ENCODE measurements around the gene ARID3A.

ARID3A gene

GRCh38 chr19:932648-933552 lies 7.1 kb downstream of the ARID3A start:
- peak; percentile 63 for DNase-seq (ENCODE audit: low read depth)

DNA sequence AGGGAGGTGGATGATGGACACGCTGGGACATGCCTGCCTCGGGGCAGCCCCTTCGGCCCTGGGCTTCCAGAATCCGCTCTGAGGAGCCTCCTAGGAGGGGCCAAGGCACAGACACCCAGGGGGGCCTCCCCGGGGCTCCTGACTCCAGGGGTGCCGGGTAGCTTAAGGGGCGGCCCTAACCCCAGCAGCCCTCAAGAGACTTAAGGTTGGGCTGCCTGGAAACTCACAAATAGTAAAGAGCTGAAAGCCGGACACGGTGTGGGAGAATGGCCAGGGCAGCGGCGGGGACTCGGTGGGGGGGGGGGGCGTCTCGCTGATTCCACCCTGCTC lies 7.7 kb downstream of the ARID3A start:
- DNase-seq (ENCODE audit: low read depth), result no peak

DNA sequence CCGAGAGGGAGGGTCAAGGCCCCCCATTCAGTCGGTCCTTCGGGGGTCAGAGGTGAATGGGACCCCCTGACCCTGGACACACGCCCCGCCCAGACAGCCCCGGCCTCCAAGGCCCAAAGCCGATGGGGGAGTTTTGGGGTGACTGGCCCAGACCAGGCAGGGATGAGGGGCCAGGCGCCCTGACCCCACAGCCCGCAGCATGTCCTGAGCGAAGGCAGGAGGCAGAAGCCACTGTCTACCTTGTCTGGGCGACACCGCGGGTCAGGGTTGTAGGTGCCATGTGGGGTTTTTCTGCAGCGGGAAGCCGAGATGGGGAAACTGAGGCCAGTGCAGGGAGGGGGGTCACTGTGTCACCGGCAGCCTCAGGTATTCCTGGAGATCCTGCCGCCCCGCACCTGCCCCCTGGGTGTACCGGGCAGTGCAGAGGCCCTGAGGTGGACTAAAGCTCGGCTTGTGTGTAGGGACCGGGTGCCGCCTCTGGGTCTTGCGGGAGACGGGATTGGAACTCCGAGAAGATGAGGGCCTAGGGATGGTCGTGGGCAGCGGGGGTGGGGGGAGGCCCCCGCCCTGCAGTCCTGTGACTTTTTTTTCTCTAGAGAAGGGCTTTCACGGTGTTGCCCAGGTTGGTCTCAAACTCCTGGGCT lies 8.5 kb downstream of the ARID3A start:
- DNase-seq (ENCODE audit: low read depth), result no peak

GRCh38 chr19:934865-935479 lies 9.1 kb downstream of the ARID3A start:
- DNase-seq (ENCODE audit: low read depth), result no peak

DNA sequence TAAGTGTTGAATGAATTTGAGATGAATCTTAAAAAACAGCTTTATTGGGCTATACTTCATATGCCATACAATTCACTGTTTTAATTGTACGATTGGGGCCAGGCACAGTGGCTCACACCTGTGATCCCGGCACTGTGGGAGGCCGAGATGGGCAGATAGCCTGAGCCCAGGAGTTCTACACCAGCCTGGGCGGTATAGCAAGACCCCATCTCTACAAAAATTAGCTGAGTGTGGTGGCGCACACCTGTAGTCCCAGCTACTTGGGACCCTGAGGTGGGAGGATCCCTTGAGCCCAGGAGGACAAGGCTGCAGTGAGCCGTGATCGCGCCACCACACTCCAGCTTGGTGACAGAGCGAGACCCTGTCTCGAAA lies 10.3 kb downstream of the ARID3A start:
- no peak for DNase-seq (ENCODE audit: low read depth)

DNA sequence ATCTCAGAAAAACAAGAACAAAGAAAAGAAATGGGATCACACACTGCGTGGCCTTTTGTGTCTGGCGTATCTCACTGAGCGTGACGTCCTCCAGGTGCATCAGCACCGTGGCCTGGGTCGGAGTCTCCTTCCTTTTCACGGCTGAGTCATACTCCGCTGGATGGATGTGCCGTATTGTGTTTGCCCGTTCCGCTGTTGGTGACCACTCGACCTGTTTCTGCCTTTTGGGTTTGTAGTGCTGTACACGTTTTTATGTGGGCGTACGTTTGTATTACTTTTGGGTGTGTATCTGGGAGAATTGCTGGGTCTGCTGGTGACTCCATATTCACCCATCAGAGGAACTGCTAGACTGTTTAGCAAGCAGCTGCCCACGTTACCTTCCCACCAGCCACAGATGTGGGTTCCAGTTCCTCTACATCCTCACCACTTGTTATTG lies 11.4 kb downstream of the ARID3A start:
- no peak for DNase-seq (ENCODE audit: low read depth)

- no peak for DNase-seq (ENCODE audit: low read depth)
Measured at GRCh38 chr19:938233-938923, 12.5 kb downstream of the ARID3A start.

GRCh38 chr19:939439-939838 lies 13.6 kb downstream of the ARID3A start:
- DNase-seq (ENCODE audit: low read depth), result no peak

DNA sequence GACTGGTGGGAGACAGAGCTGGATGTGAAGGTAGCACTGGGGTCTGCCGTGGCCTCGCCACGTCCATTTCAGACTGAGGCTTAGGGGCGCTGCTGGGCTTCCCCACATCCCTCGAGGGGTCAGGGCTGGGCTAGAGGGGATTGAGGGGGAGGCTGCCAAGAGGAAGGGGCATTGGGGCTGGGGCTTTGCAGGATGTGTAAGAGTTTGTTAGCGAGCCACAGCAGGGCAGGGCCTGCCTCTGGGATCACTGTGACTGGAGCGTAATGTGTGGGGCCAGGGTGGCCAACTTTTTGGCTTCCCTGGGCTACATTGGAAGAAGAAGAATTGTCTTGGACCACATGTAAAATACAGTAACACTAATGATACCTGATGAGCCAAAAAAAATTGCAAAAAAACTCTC lies 14.1 kb downstream of the ARID3A start:
- no peak for DNase-seq (ENCODE audit: low read depth)

DNA sequence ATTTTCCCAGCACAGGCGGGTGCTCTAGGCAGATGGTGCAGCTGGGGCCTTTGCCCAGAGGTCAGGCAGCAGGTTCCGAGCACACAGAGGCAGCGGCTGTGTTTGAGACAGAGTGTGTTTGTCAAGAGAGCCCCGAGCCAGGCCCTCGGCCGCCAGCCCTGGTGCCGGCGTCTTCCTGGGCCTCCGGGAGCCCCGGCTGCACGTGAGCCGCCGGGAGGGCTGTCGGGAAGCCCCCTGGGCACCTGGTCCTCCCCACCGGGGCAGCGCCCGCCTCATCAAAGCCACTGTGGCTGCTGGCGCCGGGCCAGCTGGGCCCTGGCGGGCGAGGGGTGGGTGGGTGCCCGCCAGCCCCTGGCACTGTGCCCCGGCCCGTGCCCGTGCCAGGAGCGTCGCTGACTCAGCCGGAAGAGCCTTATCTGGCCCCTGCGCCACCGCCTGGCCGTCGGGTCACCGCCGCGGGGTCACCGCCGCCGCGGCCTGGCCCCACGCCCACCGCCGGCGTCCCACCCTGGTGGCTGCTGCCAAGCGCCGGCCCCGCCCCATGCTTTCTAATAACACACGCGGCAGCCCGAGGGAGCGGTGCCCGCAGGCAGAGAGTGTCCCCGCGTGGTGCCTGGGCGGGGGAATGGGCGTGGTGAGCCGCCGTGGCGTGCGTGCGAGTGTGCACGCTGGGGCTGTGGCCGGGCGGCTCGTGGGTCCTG lies 14.9 kb downstream of the ARID3A start:
- no peak for DNase-seq (ENCODE audit: low read depth)

GRCh38 chr19:941292-942132 lies 15.7 kb downstream of the ARID3A start:
- no peak for DNase-seq (ENCODE audit: low read depth)

GRCh38 chr19:942133-942645 lies 16.4 kb downstream of the ARID3A start:
- DNase-seq (ENCODE audit: low read depth), result no peak

DNA sequence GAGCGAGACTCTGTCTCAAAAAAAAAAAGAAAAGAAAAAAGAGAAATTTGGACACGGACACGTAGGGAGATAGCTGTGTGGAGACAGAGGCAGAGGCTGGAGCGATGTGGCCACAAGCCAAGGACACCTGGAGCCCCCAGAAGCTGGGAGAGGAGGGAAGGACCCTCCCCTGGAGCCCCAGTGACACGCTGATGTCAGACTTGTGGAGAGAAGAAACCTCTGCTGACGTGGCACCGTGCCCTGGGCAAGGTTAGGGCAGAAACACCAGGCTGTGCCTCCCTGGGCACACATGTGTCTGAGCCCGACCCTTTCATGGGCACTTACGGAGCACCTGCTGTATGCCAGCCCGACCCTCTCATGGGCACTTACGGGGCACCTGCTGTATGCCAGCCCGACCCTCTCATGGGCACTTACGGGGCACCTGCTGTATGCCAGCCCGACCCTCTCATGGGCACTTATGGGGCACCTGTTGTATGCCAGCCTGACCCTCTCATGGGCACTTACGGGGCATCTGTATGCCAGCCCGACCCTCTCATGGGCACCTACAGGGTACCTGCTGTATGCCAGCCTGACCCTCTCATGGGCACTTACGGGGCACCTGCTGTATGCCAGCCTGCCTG lies 17.8 kb downstream of the ARID3A start:
- DNase-seq (ENCODE audit: low read depth), result no peak

DNA sequence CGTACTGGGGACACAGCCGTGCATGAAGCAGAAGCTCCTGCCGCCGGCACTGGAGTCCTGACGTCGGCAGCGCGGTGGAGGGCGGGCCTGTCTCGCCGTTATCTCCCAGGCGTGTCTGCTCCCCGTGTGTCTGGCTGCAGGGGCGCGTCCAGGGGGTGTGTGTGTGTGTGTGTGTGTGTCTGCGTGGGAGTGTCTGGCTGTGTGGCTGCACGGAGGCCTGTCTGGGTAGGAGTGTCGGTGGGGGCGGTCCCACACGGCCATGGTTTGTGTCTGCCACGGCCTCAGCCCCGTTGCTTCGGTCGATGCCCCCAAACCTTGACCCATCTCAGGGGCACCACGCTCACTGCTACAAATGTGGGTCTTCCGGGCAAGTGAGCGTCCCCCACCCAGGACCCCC lies 18.3 kb downstream of the ARID3A start:
- DNase-seq (ENCODE audit: low read depth), result no peak

- DNase-seq (ENCODE audit: low read depth), result no peak
Measured at GRCh38 chr19:944663-945241, 18.9 kb downstream of the ARID3A start.

- DNase-seq (ENCODE audit: low read depth), result no peak
Measured at GRCh38 chr19:945401-946252, 19.8 kb downstream of the ARID3A start.

DNA sequence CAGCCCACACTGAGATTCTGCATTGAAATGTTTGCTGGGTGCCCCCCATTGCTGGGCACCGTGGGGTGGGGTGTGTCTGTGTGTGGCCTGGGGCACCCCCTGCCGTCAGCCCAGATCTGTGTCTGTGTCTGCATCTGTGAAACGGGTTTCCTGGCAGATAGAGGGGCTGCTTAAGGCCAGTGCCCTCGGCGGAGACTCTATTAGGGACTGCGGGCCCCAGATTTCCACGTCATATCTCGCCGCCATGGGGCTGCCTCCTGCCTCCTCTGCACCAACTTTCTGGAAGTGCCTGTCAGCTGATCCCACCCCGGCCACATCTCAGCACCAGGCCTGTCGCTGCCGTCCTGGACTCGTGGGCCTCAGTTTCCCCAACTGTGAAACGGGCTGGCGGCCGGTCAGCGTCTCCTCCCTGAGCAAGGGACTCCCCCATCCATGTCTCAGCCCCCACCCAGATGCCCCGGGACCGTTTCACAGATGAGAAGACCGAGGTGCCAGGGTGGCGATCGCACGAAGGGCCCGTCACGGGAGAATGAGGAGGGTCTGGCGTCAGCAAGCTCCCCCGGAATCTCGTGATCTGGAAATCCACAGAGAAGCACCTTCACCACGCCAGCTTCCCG lies 21.4 kb downstream of the ARID3A start:
- DNase-seq (ENCODE audit: low read depth), result no peak

- DNase-seq (ENCODE audit: low read depth), result no peak
Measured at GRCh38 chr19:947707-948539, 22.1 kb downstream of the ARID3A start.
